DOHH2 (cell line): ENCODE results near the gene PLSCR5.

Source experiments
- EZH2phosphoT487 ChIP-seq: fragments of 200-600 bp; sonication (generic); IDR thresholded peaks from 2 replicates; pipeline ENCODE4 v1.6.1; 2017; ENCODE audit warnings: borderline replicate concordance, mild to moderate bottlenecking, antibody characterized with exemption, low read length, moderate library complexity, mixed read lengths
- TF ChIP-seq, protein P1 (sequence below): fragments of 200-600 bp; sonication (generic); IDR thresholded peaks from one replicate; pipeline ENCODE4 v1.5.1; 2014; ENCODE audit warnings: antibody characterized with exemption, mild to moderate bottlenecking, low read depth, low read length; ENCODE audit not compliant: poor library complexity, severe bottlenecking

DNA sequence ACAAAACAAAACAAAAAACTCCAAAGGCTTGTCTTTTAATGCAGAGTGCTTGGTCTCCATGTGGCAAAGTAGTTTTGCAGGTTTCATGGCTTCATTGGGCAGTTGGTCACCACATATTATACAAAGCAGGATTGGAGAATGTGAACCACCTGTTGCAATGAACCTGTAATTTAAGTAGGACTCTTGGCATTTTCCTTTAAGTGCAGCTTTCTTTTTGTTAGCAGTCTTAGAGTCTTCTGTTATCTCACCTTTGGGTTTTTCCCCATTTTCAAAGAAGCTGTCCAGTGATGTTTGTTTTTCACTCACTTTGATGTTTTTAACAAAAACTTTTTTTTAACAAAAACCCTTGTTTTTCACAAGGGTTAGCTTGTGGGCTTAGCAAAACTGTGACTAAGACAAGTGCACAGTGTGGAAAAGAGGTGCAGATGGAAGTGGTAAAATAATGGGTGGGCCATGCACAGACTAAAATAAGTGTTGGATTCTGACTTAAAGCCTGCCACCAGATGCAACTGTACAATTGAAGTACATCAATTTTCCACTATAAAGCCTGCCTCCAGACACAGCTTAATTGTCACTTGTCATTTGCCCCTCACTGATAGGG, 57.8 kb downstream of the PLSCR5 start:
- TF ChIP-seq, protein P1, sequence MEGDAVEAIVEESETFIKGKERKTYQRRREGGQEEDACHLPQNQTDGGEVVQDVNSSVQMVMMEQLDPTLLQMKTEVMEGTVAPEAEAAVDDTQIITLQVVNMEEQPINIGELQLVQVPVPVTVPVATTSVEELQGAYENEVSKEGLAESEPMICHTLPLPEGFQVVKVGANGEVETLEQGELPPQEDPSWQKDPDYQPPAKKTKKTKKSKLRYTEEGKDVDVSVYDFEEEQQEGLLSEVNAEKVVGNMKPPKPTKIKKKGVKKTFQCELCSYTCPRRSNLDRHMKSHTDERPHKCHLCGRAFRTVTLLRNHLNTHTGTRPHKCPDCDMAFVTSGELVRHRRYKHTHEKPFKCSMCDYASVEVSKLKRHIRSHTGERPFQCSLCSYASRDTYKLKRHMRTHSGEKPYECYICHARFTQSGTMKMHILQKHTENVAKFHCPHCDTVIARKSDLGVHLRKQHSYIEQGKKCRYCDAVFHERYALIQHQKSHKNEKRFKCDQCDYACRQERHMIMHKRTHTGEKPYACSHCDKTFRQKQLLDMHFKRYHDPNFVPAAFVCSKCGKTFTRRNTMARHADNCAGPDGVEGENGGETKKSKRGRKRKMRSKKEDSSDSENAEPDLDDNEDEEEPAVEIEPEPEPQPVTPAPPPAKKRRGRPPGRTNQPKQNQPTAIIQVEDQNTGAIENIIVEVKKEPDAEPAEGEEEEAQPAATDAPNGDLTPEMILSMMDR: no peak
- no peak for TF ChIP-seq EZH2phosphoT487
